ENCODE results near the gene TAS2R16. TPM values are rescaled to one million over a fixed set of nuclear protein-coding genes. Genes with fewer than 3 reads are reported as not detected.

The TAS2R16 gene
- total RNA-seq, 2 experiments from 2014 or later: not detected

DNA sequence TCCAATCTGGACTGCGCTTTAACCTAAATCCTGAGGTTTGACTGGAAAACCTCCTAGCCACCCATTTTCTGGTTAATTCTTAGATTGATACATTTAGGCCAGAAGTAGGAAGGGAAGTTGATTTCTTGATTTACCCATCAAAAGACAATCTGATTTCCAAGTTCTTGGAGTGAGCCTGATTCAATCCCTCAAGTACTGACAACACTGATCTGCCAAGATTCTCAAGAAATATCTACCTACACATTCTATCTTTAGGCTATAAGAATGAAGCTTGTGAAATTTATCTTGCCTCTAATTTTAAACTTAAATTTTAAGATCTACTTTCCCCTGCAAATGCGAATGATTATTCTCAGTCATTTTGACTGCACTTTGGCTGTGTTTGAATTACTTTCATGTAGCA, 5.9 kb downstream of the TAS2R16 start:
- peaks cover 4% of the 10 kb centered on the region for H3K9me3 Mint-ChIP-seq
- no peak for ATAC-seq

DNA sequence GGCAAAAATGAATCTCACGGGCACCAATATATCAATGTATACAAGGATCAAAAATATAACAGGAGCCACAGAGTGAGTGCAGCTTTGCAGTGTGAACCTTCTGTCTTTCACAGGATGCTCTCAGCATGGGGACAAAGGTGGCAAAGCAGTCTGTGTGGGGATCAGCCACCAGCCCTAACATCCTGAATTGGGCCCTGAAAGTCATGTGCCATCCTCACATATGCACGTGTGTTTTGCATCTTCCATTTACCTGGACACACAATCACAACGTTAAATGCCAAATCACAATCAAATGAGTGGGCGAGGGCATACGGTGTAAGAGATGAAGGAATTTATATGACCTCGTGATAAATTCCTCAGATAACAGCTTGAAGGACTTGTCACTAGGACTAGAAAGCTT, 6.5 kb downstream of the TAS2R16 start:
- Mint-ChIP-seq H3K9me3 (peaks cover 4% of the 10 kb centered on the region), H3K36me3 (ENCODE audit: low read depth) (no peaks in the 10 kb centered on the region), H3K27ac (no peak overlapping the region), H3K4me1 (ENCODE audit: low read depth) (no peaks in the 10 kb centered on the region), H3K4me3 (no peak overlapping the region), H3K27me3 (no peaks in the 10 kb centered on the region)
- ChIA-PET POLR2A (no interaction called here), CTCF (no interaction called here)
- intact Hi-C loops (cut with micrococcal nuclease): no loop called here
- DNase-seq: no peak
- no peak for ATAC-seq
- TF ChIP-seq, protein P1, sequence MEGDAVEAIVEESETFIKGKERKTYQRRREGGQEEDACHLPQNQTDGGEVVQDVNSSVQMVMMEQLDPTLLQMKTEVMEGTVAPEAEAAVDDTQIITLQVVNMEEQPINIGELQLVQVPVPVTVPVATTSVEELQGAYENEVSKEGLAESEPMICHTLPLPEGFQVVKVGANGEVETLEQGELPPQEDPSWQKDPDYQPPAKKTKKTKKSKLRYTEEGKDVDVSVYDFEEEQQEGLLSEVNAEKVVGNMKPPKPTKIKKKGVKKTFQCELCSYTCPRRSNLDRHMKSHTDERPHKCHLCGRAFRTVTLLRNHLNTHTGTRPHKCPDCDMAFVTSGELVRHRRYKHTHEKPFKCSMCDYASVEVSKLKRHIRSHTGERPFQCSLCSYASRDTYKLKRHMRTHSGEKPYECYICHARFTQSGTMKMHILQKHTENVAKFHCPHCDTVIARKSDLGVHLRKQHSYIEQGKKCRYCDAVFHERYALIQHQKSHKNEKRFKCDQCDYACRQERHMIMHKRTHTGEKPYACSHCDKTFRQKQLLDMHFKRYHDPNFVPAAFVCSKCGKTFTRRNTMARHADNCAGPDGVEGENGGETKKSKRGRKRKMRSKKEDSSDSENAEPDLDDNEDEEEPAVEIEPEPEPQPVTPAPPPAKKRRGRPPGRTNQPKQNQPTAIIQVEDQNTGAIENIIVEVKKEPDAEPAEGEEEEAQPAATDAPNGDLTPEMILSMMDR (IDR thresholded peaks at IDR 0.05): no peak

More for the DNA sequence above, 5.9 kb downstream of the TAS2R16 start:
- H3K4me3 Mint-ChIP-seq: no peak overlapping the region
- intact Hi-C loops (cut with micrococcal nuclease): no loop called here
- no peaks in the 10 kb centered on the region for H3K4me1 Mint-ChIP-seq (ENCODE audit: low read depth)
- TF ChIP-seq, protein P1 (IDR thresholded peaks at IDR 0.05): no peak
- H3K27me3 Mint-ChIP-seq: no peaks in the 10 kb centered on the region
- CTCF ChIA-PET: no interaction called here
- H3K36me3 Mint-ChIP-seq (ENCODE audit: low read depth): no peaks in the 10 kb centered on the region
- no peak for DNase-seq
- H3K27ac Mint-ChIP-seq: no peak overlapping the region
- POLR2A ChIA-PET: no interaction called here

DNA sequence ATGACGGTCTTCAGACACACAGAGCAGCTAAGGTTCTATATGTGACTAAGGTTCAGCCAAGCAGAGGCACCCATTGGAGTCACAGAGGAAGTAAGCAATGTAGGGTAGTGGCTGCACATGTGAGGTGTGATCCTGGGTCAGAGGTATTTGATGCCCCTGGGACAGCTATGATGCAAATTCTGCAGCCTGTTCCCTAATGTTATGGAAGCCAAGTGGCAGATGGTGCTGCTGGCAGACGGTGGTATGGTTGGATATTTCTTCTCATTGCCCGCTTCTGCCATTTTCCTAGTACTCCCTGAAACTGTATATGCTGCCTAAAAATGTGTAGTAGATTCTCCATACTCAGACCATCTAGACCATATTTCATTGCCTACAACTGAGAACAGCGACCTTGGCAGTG, 7.2 kb downstream of the TAS2R16 start:
- H3K36me3 Mint-ChIP-seq (ENCODE audit: low read depth): no peaks in the 10 kb centered on the region
- H3K4me3 Mint-ChIP-seq: no peak overlapping the region
- no peak overlapping the region for H3K27ac Mint-ChIP-seq
- intact Hi-C loops (cut with micrococcal nuclease): no loop called here
- TF ChIP-seq, protein P1 (IDR thresholded peaks at IDR 0.05): no peak
- no peaks in the 10 kb centered on the region for H3K27me3 Mint-ChIP-seq
- peaks cover 4% of the 10 kb centered on the region for H3K9me3 Mint-ChIP-seq
- ATAC-seq: no peak
- no peak for DNase-seq
- CTCF ChIA-PET: no interaction called here
- no peaks in the 10 kb centered on the region for H3K4me1 Mint-ChIP-seq (ENCODE audit: low read depth)
- POLR2A ChIA-PET: no interaction called here

DNA sequence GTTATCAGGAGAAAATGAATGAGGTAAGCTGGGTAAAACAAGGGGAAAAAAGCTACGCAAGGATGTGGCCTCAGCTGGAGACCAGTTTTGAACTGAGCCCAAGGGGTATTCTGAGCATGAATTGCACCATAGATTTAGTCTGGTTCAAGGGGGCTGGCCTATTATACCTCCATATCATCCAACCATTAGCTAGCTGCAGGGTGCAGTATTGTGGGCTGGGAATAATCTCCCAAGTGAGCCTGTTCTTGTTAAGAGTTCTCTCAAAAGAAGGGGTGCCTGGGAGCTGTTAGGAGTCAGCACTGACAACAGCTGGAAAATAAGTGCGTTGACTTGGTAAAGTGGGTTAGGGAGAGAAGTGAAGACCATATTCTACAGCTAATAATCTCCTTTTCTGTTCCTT, 8.0 kb downstream of the TAS2R16 start:
- Mint-ChIP-seq H3K4me1 (ENCODE audit: low read depth) (no peaks in the 10 kb centered on the region), H3K4me3 (no peak overlapping the region), H3K36me3 (ENCODE audit: low read depth) (no peaks in the 10 kb centered on the region), H3K27ac (no peak overlapping the region), H3K9me3 (peaks cover 4% of the 10 kb centered on the region), H3K27me3 (no peaks in the 10 kb centered on the region)
- no peak for DNase-seq
- ChIA-PET POLR2A (no interaction called here), CTCF (no interaction called here)
- no peak for ATAC-seq
- TF ChIP-seq, protein P1 (IDR thresholded peaks at IDR 0.05): no peak
- intact Hi-C loops (cut with micrococcal nuclease): no loop called here

DNA sequence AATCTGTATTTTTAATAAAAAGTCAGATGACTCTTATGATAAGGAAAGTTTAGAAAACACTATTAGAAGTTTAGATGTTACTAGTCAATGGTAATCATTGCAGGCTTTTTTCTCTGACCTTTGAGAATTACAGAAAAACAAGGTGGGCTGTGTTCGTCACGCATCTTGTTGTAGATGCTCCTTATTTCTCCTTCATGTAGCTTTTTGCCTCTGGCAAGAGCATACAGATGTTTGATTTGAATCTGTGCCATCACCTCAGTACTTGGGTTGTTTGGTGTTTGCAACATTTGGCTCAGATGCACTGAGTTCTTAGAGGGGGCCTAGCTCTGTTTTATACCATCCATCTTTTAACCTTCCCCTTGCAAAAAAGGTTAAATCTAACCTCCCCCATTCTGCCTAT, 11.5 kb downstream of the TAS2R16 start:
- ChIA-PET CTCF (no interaction called here), POLR2A (no interaction called here)
- no peak for DNase-seq
- Mint-ChIP-seq H3K27me3 (no peaks in the 10 kb centered on the region), H3K27ac (no peak overlapping the region), H3K4me1 (ENCODE audit: low read depth) (no peaks in the 10 kb centered on the region), H3K4me3 (no peak overlapping the region), H3K9me3 (peaks cover 4% of the 10 kb centered on the region), H3K36me3 (ENCODE audit: low read depth) (no peaks in the 10 kb centered on the region)
- intact Hi-C loops (cut with micrococcal nuclease): no loop called here
- TF ChIP-seq, protein P1 (IDR thresholded peaks at IDR 0.05): no peak
- no peak for ATAC-seq

All from activated CD8-positive, alpha-beta T cell treated with anti-CD3 and anti-CD28 coated beads for 36 hours (primary cell).